HCT116 (cell line): ENCODE data around the gene NEU4. TPM values are rescaled to one million over a fixed set of nuclear protein-coding genes. Genes with fewer than 3 reads are reported as not detected.
"Not testable (repeated sequence)": the region's sequence is repeated elsewhere in the genome, so short reads cannot be mapped to it uniquely, and the experiment has no call there.

Experiments used
- ATAC-seq: fragments of 200-7000 bp; cut with Tn5 transposase; 2 replicates; pipeline ENCODE4 v1.9.1; 2020; ENCODE audit warnings: mild to moderate bottlenecking, moderate library complexity
- BruUV-seq: library from RNA; stranded (reverse); fragments of 400-500 nt; replicated peaks from 2 replicates; lab custom pipeline; 2021; lab: Mats Ljungman, UMichigan
- CTCF ChIA-PET: fragments of 300-600 bp; sonication (Branson Sonifier 250); formaldehyde crosslinking; loops from one replicate; lab custom pipeline; 2021; ENCODE audit warnings: antibody characterized with exemption; lab: Charles Lee
- POLR2A ChIA-PET: fragments of 300-600, 350-600 bp; sonication (Branson Sonifier 250); formaldehyde crosslinking; loops from one replicate; lab custom pipeline; 2021; ENCODE audit warnings: antibody characterized with exemption; lab: Charles Lee
- RAD21 ChIA-PET, 2 experiments: fragments of 300-600 bp; sonication (Branson Sonifier 250); formaldehyde crosslinking; loops; one replicate each; lab custom pipeline; 2023; ENCODE audit warnings: low total read pairs in 2 of 2; ENCODE audit not compliant: uncharacterized antibody in 2 of 2, unreplicated experiment in 2 of 2, low non-redundant PET in 1 of 2; lab: Charles Lee
- DNase-seq: peaks from one replicate; pipeline ENCODE4 v3.0.0-alpha.2; 2010; ENCODE audit warnings: low read depth, low spot score
- H2AFZ ChIP-seq: fragments of 200-600 bp; shearing (Covaris generic), sonication (generic); 2 replicates; pipeline ENCODE4 v1.6.1; 2017; ENCODE audit warnings: low read depth, mixed run types, mixed read lengths, antibody characterized with exemption, low read length; ENCODE audit not compliant: poor library complexity, severe bottlenecking
- H3K27ac ChIP-seq: 2 replicates; pipeline ENCODE4 v1.5.1; 2012; ENCODE audit warnings: low read depth, low read length
- H3K27me3 ChIP-seq: fragments of 200-600 bp; sonication (generic); 2 replicates; pipeline ENCODE4 v1.6.1; 2016; ENCODE audit warnings: mixed run types, low read length, mixed read lengths; ENCODE audit not compliant: insufficient read depth
- H3K36me3 ChIP-seq, 2 experiments: fragments of 200-500 bp in 1 of 2; fragments of 200-600 bp in 1 of 2; sonication (Bioruptor generic) in 1 of 2; sonication (generic) in 1 of 2; 2 replicates each; pipeline versions ENCODE4 v1.5.1 to v1.6.1; 2014 to 2016; ENCODE audit warnings: low read length in 2 of 2, inconsistent platforms in 1 of 2, mixed read lengths in 1 of 2, mixed run types in 1 of 2; ENCODE audit not compliant: insufficient read depth in 2 of 2, control insufficient read depth in 1 of 2
- H3K4me1 ChIP-seq, 2 experiments: fragments of 200-600 bp in 1 of 2; sonication (generic) in 1 of 2; 2 replicates each; pipeline versions ENCODE4 v1.5.1 to v1.6.1; 2012 to 2017; ENCODE audit warnings: low read length in 2 of 2, inconsistent platforms in 1 of 2, mild to moderate bottlenecking in 1 of 2, mixed read lengths in 1 of 2, mixed run types in 1 of 2, moderate library complexity in 1 of 2; ENCODE audit not compliant: insufficient read depth in 2 of 2, control insufficient read depth in 1 of 2
- H3K4me2 ChIP-seq: fragments of 200-600 bp; sonication (generic); 2 replicates; pipeline ENCODE4 v1.6.1; 2017; ENCODE audit warnings: mixed run types, low read length, mixed read lengths
- H3K4me3 ChIP-seq, 2 experiments: fragments of 200-600 bp in 1 of 2; sonication (generic) in 1 of 2; replicated peaks in 1 of 2; 2 replicates each; pipeline ENCODE4 v1.5.1; 2011 to 2016; ENCODE audit warnings: low read length in 2 of 2, control low read depth in 1 of 2, low read depth in 1 of 2, mild to moderate bottlenecking in 1 of 2, mixed read lengths in 1 of 2, mixed run types in 1 of 2
- H3K79me2 ChIP-seq: fragments of 200-600 bp; sonication (generic); 2 replicates; pipeline ENCODE4 v1.6.1; 2017; ENCODE audit warnings: mild to moderate bottlenecking, mixed run types, low read length, moderate library complexity, mixed read lengths; ENCODE audit not compliant: insufficient read depth
- H3K9ac ChIP-seq: fragments of 200-600 bp; sonication (generic); 2 replicates; pipeline ENCODE4 v1.6.1; 2016; ENCODE audit warnings: low read length, mixed read lengths
- H3K9me2 ChIP-seq: fragments of 200-600 bp; sonication (generic), shearing (Covaris generic); 2 replicates; pipeline ENCODE4 v1.6.1; 2017; ENCODE audit warnings: mixed run types, mild to moderate bottlenecking, moderate library complexity; ENCODE audit not compliant: insufficient read depth
- H3K9me3 ChIP-seq, 2 experiments: fragments of 200-500 bp in 1 of 2; fragments of 200-600 bp in 1 of 2; sonication (Bioruptor generic) in 1 of 2; sonication (generic) in 1 of 2; 2 replicates each; pipeline ENCODE4 v1.6.1; 2014 to 2017; ENCODE audit warnings: low read length in 2 of 2, mixed read lengths in 2 of 2, inconsistent platforms in 1 of 2, low read depth in 1 of 2, mild to moderate bottlenecking in 1 of 2, mixed run types in 1 of 2, moderate library complexity in 1 of 2; ENCODE audit not compliant: control insufficient read depth in 1 of 2, insufficient read depth in 1 of 2
- H4K20me1 ChIP-seq: fragments of 200-600 bp; sonication (generic), shearing (Covaris generic); 2 replicates; pipeline ENCODE4 v1.6.1; 2017; ENCODE audit warnings: mixed run types, mild to moderate bottlenecking, moderate library complexity; ENCODE audit not compliant: insufficient read depth
- CBX3 ChIP-seq: IDR thresholded peaks from 2 replicates; pipeline ENCODE4 v1.6.1; 2012; ENCODE audit warnings: low read depth
- CEBPB ChIP-seq: IDR thresholded peaks from 2 replicates; pipeline ENCODE4 v1.6.1; 2012; ENCODE audit warnings: low read depth
- EZH2 ChIP-seq: fragments of 200-600 bp; sonication (generic); IDR thresholded peaks from 2 replicates; pipeline ENCODE4 v1.6.1; 2017; ENCODE audit warnings: antibody characterized with exemption, mixed run types
- POLR2A ChIP-seq: IDR thresholded peaks from 2 replicates; pipeline ENCODE4 v1.7.0; 2011; ENCODE audit warnings: borderline replicate concordance; ENCODE audit not compliant: insufficient read depth, insufficient read length; ENCODE audit errors: extremely low read depth
- SRF ChIP-seq: IDR thresholded peaks from 2 replicates; pipeline ENCODE4 v1.6.1; 2012; ENCODE audit warnings: low read depth
- YY1 ChIP-seq: IDR thresholded peaks from 2 replicates; pipeline ENCODE4 v1.6.1; 2011; ENCODE audit warnings: low read length, low read depth, moderate library complexity, mild to moderate bottlenecking; ENCODE audit not compliant: insufficient replicate concordance; ENCODE audit errors: extremely low read depth
- intact Hi-C: fragments of 100-400 bp; cut with micrococcal nuclease; formaldehyde crosslinking; loops from 2 replicates; pipeline ENCODE4 v1.10.0; 2022
- total RNA-seq: library from RNA; stranded (reverse); gene quantifications from one replicate; pipeline ENCODE4 v1.2.1, GENCODE V29; 2021; ENCODE audit not compliant: unreplicated experiment
- TF ChIP-seq, protein P1 (sequence below): IDR thresholded peaks from 2 replicates; pipeline ENCODE4 v1.6.1; 2012; ENCODE audit warnings: low read depth

NEU4 gene
- total RNA-seq, 1 experiment from 2014 or later, result 0.34 TPM

DNA sequence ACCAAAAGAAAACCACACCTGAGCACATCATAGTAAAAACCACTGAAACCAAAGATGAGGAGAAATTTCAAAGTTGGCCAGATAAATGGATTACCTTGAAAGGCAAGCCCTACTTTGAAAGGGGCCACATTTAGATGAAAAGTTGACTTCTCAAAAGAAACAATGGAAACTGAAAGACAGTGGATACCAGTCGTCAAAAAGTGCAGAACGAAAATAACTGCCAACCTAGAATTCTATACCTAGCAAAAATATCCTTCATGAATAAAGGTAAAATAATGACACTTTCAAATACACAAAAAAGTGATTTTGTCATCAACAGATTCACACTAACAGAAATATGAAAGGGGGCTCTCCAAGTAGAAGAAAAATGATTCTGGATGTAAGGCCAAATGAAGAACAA lies 18.4 kb downstream of the NEU4 start:
- TF ChIP-seq, protein P1, sequence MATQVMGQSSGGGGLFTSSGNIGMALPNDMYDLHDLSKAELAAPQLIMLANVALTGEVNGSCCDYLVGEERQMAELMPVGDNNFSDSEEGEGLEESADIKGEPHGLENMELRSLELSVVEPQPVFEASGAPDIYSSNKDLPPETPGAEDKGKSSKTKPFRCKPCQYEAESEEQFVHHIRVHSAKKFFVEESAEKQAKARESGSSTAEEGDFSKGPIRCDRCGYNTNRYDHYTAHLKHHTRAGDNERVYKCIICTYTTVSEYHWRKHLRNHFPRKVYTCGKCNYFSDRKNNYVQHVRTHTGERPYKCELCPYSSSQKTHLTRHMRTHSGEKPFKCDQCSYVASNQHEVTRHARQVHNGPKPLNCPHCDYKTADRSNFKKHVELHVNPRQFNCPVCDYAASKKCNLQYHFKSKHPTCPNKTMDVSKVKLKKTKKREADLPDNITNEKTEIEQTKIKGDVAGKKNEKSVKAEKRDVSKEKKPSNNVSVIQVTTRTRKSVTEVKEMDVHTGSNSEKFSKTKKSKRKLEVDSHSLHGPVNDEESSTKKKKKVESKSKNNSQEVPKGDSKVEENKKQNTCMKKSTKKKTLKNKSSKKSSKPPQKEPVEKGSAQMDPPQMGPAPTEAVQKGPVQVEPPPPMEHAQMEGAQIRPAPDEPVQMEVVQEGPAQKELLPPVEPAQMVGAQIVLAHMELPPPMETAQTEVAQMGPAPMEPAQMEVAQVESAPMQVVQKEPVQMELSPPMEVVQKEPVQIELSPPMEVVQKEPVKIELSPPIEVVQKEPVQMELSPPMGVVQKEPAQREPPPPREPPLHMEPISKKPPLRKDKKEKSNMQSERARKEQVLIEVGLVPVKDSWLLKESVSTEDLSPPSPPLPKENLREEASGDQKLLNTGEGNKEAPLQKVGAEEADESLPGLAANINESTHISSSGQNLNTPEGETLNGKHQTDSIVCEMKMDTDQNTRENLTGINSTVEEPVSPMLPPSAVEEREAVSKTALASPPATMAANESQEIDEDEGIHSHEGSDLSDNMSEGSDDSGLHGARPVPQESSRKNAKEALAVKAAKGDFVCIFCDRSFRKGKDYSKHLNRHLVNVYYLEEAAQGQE, result no peak
- no peak for TF ChIP-seq YY1
- no peak for TF ChIP-seq EZH2
- no peak for TF ChIP-seq POLR2A
- TF ChIP-seq SRF, result no peak
- TF ChIP-seq CEBPB, result no peak
- RAD21 ChIA-PET, result no interaction called here
- POLR2A ChIA-PET, result no interaction called here

DNA sequence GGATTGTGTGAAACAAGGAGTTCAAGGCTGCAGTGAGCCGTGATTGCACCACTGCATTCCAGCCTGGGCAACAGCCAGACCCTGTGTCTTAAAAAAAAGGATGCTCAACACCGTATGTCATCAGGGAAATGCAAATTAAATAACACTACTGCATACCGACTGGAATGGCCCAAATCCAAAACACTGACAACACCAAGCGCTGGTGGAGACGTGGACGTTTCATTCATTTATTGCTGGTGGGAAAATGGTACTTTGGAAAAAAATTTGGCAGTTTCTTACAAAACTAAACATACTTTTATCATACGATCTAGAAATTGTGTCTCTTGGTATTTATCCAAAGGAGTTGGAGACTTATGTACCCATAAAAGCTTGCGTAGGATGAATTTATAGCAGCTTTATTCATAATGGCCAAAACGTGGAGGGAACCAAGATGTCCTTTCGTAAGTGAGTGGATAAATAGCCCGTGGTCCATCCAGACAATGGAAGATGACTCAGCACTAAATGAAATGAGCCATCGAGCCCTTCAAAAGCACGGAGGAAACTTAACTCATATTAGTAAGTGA lies 24.2 kb downstream of the NEU4 start:
- no peaks in the 10 kb centered on the region for H3K27me3 ChIP-seq
- RAD21 ChIA-PET, result no interaction called here
- H3K4me3 ChIP-seq, result no peak overlapping the region
- no peaks in the 10 kb centered on the region for H3K79me2 ChIP-seq
- no peak overlapping the region for H3K27ac ChIP-seq
- no peak overlapping the region for H3K4me2 ChIP-seq
- no peaks in the 10 kb centered on the region for H3K9me3 ChIP-seq
- no peak for TF ChIP-seq CBX3
- no peak for TF ChIP-seq CEBPB
- H4K20me1 ChIP-seq, result no peaks in the 10 kb centered on the region
- no peak overlapping the region for H3K9ac ChIP-seq
- no peak overlapping the region for H2AFZ ChIP-seq
- ATAC-seq (no peak), DNase-seq (no peak)
- no peaks in the 10 kb centered on the region for H3K36me3 ChIP-seq
- intact Hi-C loops, result no loop called here
- no TSS peak for BruUV-seq
- H3K9me2 ChIP-seq, result no peaks in the 10 kb centered on the region
- H3K4me1 ChIP-seq, result no peaks in the 10 kb centered on the region
- POLR2A ChIA-PET, result no interaction called here
- CTCF ChIA-PET, result no interaction called here

More for the DNA sequence above, 18.4 kb downstream of the NEU4 start:
- Histone ChIP-seq H3K79me2 (no peaks in the 10 kb centered on the region), H3K4me2 (no peak overlapping the region), H4K20me1 (no peaks in the 10 kb centered on the region), H3K9ac (no peak overlapping the region), H3K27me3 (no peaks in the 10 kb centered on the region), H3K27ac (no peak overlapping the region), H2AFZ (no peak overlapping the region), H3K36me3 (no peaks in the 10 kb centered on the region), H3K4me1 (no peaks in the 10 kb centered on the region), H3K4me3 (no peak overlapping the region), H3K9me2 (no peaks in the 10 kb centered on the region), H3K9me3 (peaks cover 0 to 10% of the 10 kb centered on the region in 2 experiments; a peak in 2 of 4 replicates)
- no TSS peak for BruUV-seq
- DNase-seq (no peak), ATAC-seq (no peak)
- intact Hi-C loops, result no loop called here
- CTCF ChIA-PET, result no interaction called here

- H3K9me3 ChIP-seq, DNase-seq, H3K36me3 ChIP-seq, BruUV-seq, H3K27ac ChIP-seq, H3K4me2 ChIP-seq, H3K79me2 ChIP-seq, H3K27me3 ChIP-seq, H3K9ac ChIP-seq, H4K20me1 ChIP-seq, H2AFZ ChIP-seq, H3K9me2 ChIP-seq, H3K4me1 ChIP-seq, H3K4me3 ChIP-seq, intact Hi-C loops, RAD21 ChIA-PET, ATAC-seq: not testable (repeated sequence)
- ChIA-PET POLR2A (interaction anchor here (1.4 kb wide), 1 partner anchor 11 kb away, joined by 3 read pairs; no protein-coding TSS in a partner anchor), CTCF (interaction anchor here (1.5 kb wide), 1 partner anchor 10 kb away, joined by 3 read pairs; no protein-coding TSS in a partner anchor)
These were observed 24.9 kb downstream of the NEU4 start for GRCh38 chr2:241833756-241834526.
